ENCODE measurements around the gene CCDC179. TPM values are rescaled to one million over a fixed set of nuclear protein-coding genes. Genes with fewer than 3 reads are reported as not detected.

The CCDC179 gene
- polyA plus RNA-seq, result not detected

GRCh38 chr11:22860241-22860640 lies at the start of gene CCDC179:
Gene CCDC179, minus strand, starts transcription at chr11:22860474. Its CDS starts 53 bp downstream, at chr11:22860421.
- no peak within 1 kb of the TSS for H3K27ac ChIP-seq (ENCODE audit: low read depth in 2 of 2, low read length in 1 of 2)
- no peaks in the 10 kb centered on the region for H3K4me1 ChIP-seq (ENCODE audit: control insufficient read depth in 2 of 2, insufficient read depth in 2 of 2, low read length in 1 of 2)
- H3K36me3 ChIP-seq (ENCODE audit: control insufficient read depth in 2 of 2, insufficient read depth in 2 of 2, low read length in 1 of 2), result no peaks in the 10 kb centered on the region
- 93% methylated on average over 4 of the region's 4 CpGs for WGBS, 2 donors
- H3K27me3 ChIP-seq (ENCODE audit: control insufficient read depth in 1 of 2, insufficient read depth in 2 of 2, low read length in 2 of 2), result no peaks in the 10 kb centered on the region
- no peaks in the 10 kb centered on the region for H3K9me3 ChIP-seq (ENCODE audit: control insufficient read depth in 2 of 2, insufficient read depth in 1 of 2, low read depth in 1 of 2, low read length in 1 of 2)
- no peak within 1 kb of the TSS for H3K4me3 ChIP-seq (ENCODE audit: low read depth in 1 of 2, low read length in 2 of 2)

GRCh38 chr11:22903782-22904181 lies 43.5 kb upstream of the CCDC179 start:
- H3K27ac ChIP-seq (ENCODE audit: low read depth in 2 of 2, low read length in 1 of 2), result no peak overlapping the region

GRCh38 chr11:22901603-22902002 lies 41.3 kb upstream of the CCDC179 start:
- no peak overlapping the region for H3K27ac ChIP-seq (ENCODE audit: low read depth in 2 of 2, low read length in 1 of 2)
- 65 to 72% methylated on average over 4 of the region's 4 CpGs for WGBS, 2 donors
- no peaks in the 10 kb centered on the region for H3K36me3 ChIP-seq (ENCODE audit: control insufficient read depth in 2 of 2, insufficient read depth in 2 of 2, low read length in 1 of 2)
- H3K27me3 ChIP-seq (ENCODE audit: control insufficient read depth in 1 of 2, insufficient read depth in 2 of 2, low read length in 2 of 2), result no peaks in the 10 kb centered on the region
- H3K9me3 ChIP-seq (ENCODE audit: control insufficient read depth in 2 of 2, insufficient read depth in 1 of 2, low read depth in 1 of 2, low read length in 1 of 2), result no peaks in the 10 kb centered on the region
- H3K4me1 ChIP-seq (ENCODE audit: control insufficient read depth in 2 of 2, insufficient read depth in 2 of 2, low read length in 1 of 2), result no peaks in the 10 kb centered on the region
- H3K4me3 ChIP-seq (ENCODE audit: low read depth in 1 of 2, low read length in 2 of 2), result no peak overlapping the region

More at GRCh38 chr11:22903782-22904181, 43.5 kb upstream of the CCDC179 start:
- no peak overlapping the region for H3K4me3 ChIP-seq (ENCODE audit: low read depth in 1 of 2, low read length in 2 of 2)
- H3K27me3 ChIP-seq (ENCODE audit: control insufficient read depth in 1 of 2, insufficient read depth in 2 of 2, low read length in 2 of 2), result no peaks in the 10 kb centered on the region
- no peaks in the 10 kb centered on the region for H3K4me1 ChIP-seq (ENCODE audit: control insufficient read depth in 2 of 2, insufficient read depth in 2 of 2, low read length in 1 of 2)
- 73 to 75% methylated on average over 1 of the region's 1 CpG for WGBS, 2 donors
- no peaks in the 10 kb centered on the region for H3K36me3 ChIP-seq (ENCODE audit: control insufficient read depth in 2 of 2, insufficient read depth in 2 of 2, low read length in 1 of 2)
- H3K9me3 ChIP-seq (ENCODE audit: control insufficient read depth in 2 of 2, insufficient read depth in 1 of 2, low read depth in 1 of 2, low read length in 1 of 2), result peaks cover 0 to 4% of the 10 kb centered on the region in 2 donors

GRCh38 chr11:22900764-22901486 lies 40.7 kb upstream of the CCDC179 start:
- H3K36me3 ChIP-seq (ENCODE audit: control insufficient read depth in 2 of 2, insufficient read depth in 2 of 2, low read length in 1 of 2), result no peaks in the 10 kb centered on the region
- H3K9me3 ChIP-seq (ENCODE audit: control insufficient read depth in 2 of 2, insufficient read depth in 1 of 2, low read depth in 1 of 2, low read length in 1 of 2), result no peaks in the 10 kb centered on the region
- no peak overlapping the region for H3K4me3 ChIP-seq (ENCODE audit: low read depth in 1 of 2, low read length in 2 of 2)
- no peak overlapping the region for H3K27ac ChIP-seq (ENCODE audit: low read depth in 2 of 2, low read length in 1 of 2)
- no peaks in the 10 kb centered on the region for H3K4me1 ChIP-seq (ENCODE audit: control insufficient read depth in 2 of 2, insufficient read depth in 2 of 2, low read length in 1 of 2)
- no peaks in the 10 kb centered on the region for H3K27me3 ChIP-seq (ENCODE audit: control insufficient read depth in 1 of 2, insufficient read depth in 2 of 2, low read length in 2 of 2)

GRCh38 chr11:22898036-22898435 lies 37.8 kb upstream of the CCDC179 start:
- H3K4me1 ChIP-seq (ENCODE audit: control insufficient read depth in 2 of 2, insufficient read depth in 2 of 2, low read length in 1 of 2), result no peaks in the 10 kb centered on the region
- H3K27ac ChIP-seq (ENCODE audit: low read depth in 2 of 2, low read length in 1 of 2), result no peak overlapping the region
- no peaks in the 10 kb centered on the region for H3K9me3 ChIP-seq (ENCODE audit: control insufficient read depth in 2 of 2, insufficient read depth in 1 of 2, low read depth in 1 of 2, low read length in 1 of 2)
- H3K4me3 ChIP-seq (ENCODE audit: low read depth in 1 of 2, low read length in 2 of 2), result no peak overlapping the region
- no peaks in the 10 kb centered on the region for H3K27me3 ChIP-seq (ENCODE audit: control insufficient read depth in 1 of 2, insufficient read depth in 2 of 2, low read length in 2 of 2)
- no peaks in the 10 kb centered on the region for H3K36me3 ChIP-seq (ENCODE audit: control insufficient read depth in 2 of 2, insufficient read depth in 2 of 2, low read length in 1 of 2)
- WGBS, 2 donors, result 79 to 82% methylated on average over 5 of the region's 5 CpGs

- no peaks in the 10 kb centered on the region for H3K4me1 ChIP-seq (ENCODE audit: control insufficient read depth in 2 of 2, insufficient read depth in 2 of 2, low read length in 1 of 2)
- no peaks in the 10 kb centered on the region for H3K27me3 ChIP-seq (ENCODE audit: control insufficient read depth in 1 of 2, insufficient read depth in 2 of 2, low read length in 2 of 2)
- WGBS, 2 donors, result 77 to 86% methylated on average over 2 of the region's 2 CpGs
- H3K36me3 ChIP-seq (ENCODE audit: control insufficient read depth in 2 of 2, insufficient read depth in 2 of 2, low read length in 1 of 2), result no peaks in the 10 kb centered on the region
- H3K9me3 ChIP-seq (ENCODE audit: control insufficient read depth in 2 of 2, insufficient read depth in 1 of 2, low read depth in 1 of 2, low read length in 1 of 2), result no peaks in the 10 kb centered on the region
- H3K27ac ChIP-seq (ENCODE audit: low read depth in 2 of 2, low read length in 1 of 2), result no peak overlapping the region
- H3K4me3 ChIP-seq (ENCODE audit: low read depth in 1 of 2, low read length in 2 of 2), result no peak overlapping the region
Measured at GRCh38 chr11:22890227-22890626, 30.0 kb upstream of the CCDC179 start.

- WGBS, 2 donors, result 45 to 49% methylated on average over 1 of the region's 1 CpG
- H3K27ac ChIP-seq (ENCODE audit: low read depth in 2 of 2, low read length in 1 of 2), result no peak overlapping the region
- no peaks in the 10 kb centered on the region for H3K4me1 ChIP-seq (ENCODE audit: control insufficient read depth in 2 of 2, insufficient read depth in 2 of 2, low read length in 1 of 2)
Measured at GRCh38 chr11:22884217-22884616, 23.9 kb upstream of the CCDC179 start.

GRCh38 chr11:22879630-22880029 lies 19.4 kb upstream of the CCDC179 start:
- Histone ChIP-seq H3K27ac (ENCODE audit: low read depth in 2 of 2, low read length in 1 of 2) (no peak overlapping the region), H3K4me3 (ENCODE audit: low read depth in 1 of 2, low read length in 2 of 2) (no peak overlapping the region), H3K9me3 (ENCODE audit: control insufficient read depth in 2 of 2, insufficient read depth in 1 of 2, low read depth in 1 of 2, low read length in 1 of 2) (no peaks in the 10 kb centered on the region), H3K4me1 (ENCODE audit: control insufficient read depth in 2 of 2, insufficient read depth in 2 of 2, low read length in 1 of 2) (no peaks in the 10 kb centered on the region), H3K27me3 (ENCODE audit: control insufficient read depth in 1 of 2, insufficient read depth in 2 of 2, low read length in 2 of 2) (no peaks in the 10 kb centered on the region), H3K36me3 (ENCODE audit: control insufficient read depth in 2 of 2, insufficient read depth in 2 of 2, low read length in 1 of 2) (no peaks in the 10 kb centered on the region)
- WGBS, 2 donors, result 40 to 44% methylated on average over 2 of the region's 2 CpGs

More at GRCh38 chr11:22884217-22884616, 23.9 kb upstream of the CCDC179 start:
- no peaks in the 10 kb centered on the region for H3K9me3 ChIP-seq (ENCODE audit: control insufficient read depth in 2 of 2, insufficient read depth in 1 of 2, low read depth in 1 of 2, low read length in 1 of 2)
- no peaks in the 10 kb centered on the region for H3K36me3 ChIP-seq (ENCODE audit: control insufficient read depth in 2 of 2, insufficient read depth in 2 of 2, low read length in 1 of 2)
- no peak overlapping the region for H3K4me3 ChIP-seq (ENCODE audit: low read depth in 1 of 2, low read length in 2 of 2)
- no peaks in the 10 kb centered on the region for H3K27me3 ChIP-seq (ENCODE audit: control insufficient read depth in 1 of 2, insufficient read depth in 2 of 2, low read length in 2 of 2)

GRCh38 chr11:22878604-22879003 lies 18.3 kb upstream of the CCDC179 start:
- H3K4me1 ChIP-seq (ENCODE audit: control insufficient read depth in 2 of 2, insufficient read depth in 2 of 2, low read length in 1 of 2), result no peaks in the 10 kb centered on the region
- no peak overlapping the region for H3K4me3 ChIP-seq (ENCODE audit: low read depth in 1 of 2, low read length in 2 of 2)
- H3K27me3 ChIP-seq (ENCODE audit: control insufficient read depth in 1 of 2, insufficient read depth in 2 of 2, low read length in 2 of 2), result no peaks in the 10 kb centered on the region
- H3K36me3 ChIP-seq (ENCODE audit: control insufficient read depth in 2 of 2, insufficient read depth in 2 of 2, low read length in 1 of 2), result no peaks in the 10 kb centered on the region
- no peak overlapping the region for H3K27ac ChIP-seq (ENCODE audit: low read depth in 2 of 2, low read length in 1 of 2)
- H3K9me3 ChIP-seq (ENCODE audit: control insufficient read depth in 2 of 2, insufficient read depth in 1 of 2, low read depth in 1 of 2, low read length in 1 of 2), result no peaks in the 10 kb centered on the region

GRCh38 chr11:22878039-22878438 lies 17.8 kb upstream of the CCDC179 start:
- H3K4me3 ChIP-seq (ENCODE audit: low read depth in 1 of 2, low read length in 2 of 2), result no peak overlapping the region
- H3K9me3 ChIP-seq (ENCODE audit: control insufficient read depth in 2 of 2, insufficient read depth in 1 of 2, low read depth in 1 of 2, low read length in 1 of 2), result no peaks in the 10 kb centered on the region
- no peaks in the 10 kb centered on the region for H3K4me1 ChIP-seq (ENCODE audit: control insufficient read depth in 2 of 2, insufficient read depth in 2 of 2, low read length in 1 of 2)
- H3K27ac ChIP-seq (ENCODE audit: low read depth in 2 of 2, low read length in 1 of 2), result no peak overlapping the region
- no peaks in the 10 kb centered on the region for H3K27me3 ChIP-seq (ENCODE audit: control insufficient read depth in 1 of 2, insufficient read depth in 2 of 2, low read length in 2 of 2)
- H3K36me3 ChIP-seq (ENCODE audit: control insufficient read depth in 2 of 2, insufficient read depth in 2 of 2, low read length in 1 of 2), result no peaks in the 10 kb centered on the region
